ENCODE results near the gene KLF7. TPM values are rescaled to one million over a fixed set of nuclear protein-coding genes. Genes with fewer than 3 reads are reported as not detected.
A peak's percentile ranks its signal among the peaks of the same experiment; 100 is the strongest.

Gene KLF7
- total RNA-seq, 1 donor from 2014 or later: 5.2 TPM

DNA sequence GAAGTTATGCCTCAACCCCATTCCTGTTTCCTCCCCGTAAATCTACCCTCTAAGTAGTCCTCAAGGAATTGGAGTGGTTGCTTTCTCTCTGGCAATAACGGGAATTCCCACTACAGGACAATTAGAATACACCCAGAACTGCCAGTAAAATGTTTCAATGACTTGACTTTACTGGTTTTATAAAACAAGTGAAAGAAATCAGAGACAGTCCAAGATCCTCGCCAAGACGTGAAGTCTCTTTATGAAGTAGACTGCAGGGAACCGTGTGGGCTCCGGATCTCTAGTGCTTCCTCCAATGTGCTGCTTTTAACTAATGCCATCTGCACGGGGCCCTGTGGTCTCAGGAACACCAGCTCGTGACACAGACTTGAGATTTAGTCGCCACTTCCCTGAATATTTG, 125.1 kb downstream of the KLF7 start:
- TF ChIP-seq, protein P1, sequence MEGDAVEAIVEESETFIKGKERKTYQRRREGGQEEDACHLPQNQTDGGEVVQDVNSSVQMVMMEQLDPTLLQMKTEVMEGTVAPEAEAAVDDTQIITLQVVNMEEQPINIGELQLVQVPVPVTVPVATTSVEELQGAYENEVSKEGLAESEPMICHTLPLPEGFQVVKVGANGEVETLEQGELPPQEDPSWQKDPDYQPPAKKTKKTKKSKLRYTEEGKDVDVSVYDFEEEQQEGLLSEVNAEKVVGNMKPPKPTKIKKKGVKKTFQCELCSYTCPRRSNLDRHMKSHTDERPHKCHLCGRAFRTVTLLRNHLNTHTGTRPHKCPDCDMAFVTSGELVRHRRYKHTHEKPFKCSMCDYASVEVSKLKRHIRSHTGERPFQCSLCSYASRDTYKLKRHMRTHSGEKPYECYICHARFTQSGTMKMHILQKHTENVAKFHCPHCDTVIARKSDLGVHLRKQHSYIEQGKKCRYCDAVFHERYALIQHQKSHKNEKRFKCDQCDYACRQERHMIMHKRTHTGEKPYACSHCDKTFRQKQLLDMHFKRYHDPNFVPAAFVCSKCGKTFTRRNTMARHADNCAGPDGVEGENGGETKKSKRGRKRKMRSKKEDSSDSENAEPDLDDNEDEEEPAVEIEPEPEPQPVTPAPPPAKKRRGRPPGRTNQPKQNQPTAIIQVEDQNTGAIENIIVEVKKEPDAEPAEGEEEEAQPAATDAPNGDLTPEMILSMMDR (IDR thresholded peaks at IDR 0.05): no peak
- TF ChIP-seq EZH2phosphoT487 (IDR thresholded peaks at IDR 0.05) (no peak), EZH2 (IDR thresholded peaks at IDR 0.05) (no peak)
- H3K4me1 Mint-ChIP-seq: peaks cover 28% of the 10 kb centered on the region
- Histone ChIP-seq H3K4me2 (peak overlapping the region; percentile 61), H3K4me1 (peaks cover 53% of the 10 kb centered on the region), H3K36me3 (no peaks in the 10 kb centered on the region), H3F3A (ENCODE audit: low read depth) (peaks cover 21% of the 10 kb centered on the region), H3K4me3 (no peak overlapping the region), H3K27ac (no peak overlapping the region), H2AFZ (replicated peaks) (peak overlapping the region; percentile 36), H3K79me2 (ENCODE audit: low read depth) (no peaks in the 10 kb centered on the region), H3K27me3 (no peaks in the 10 kb centered on the region), H4K20me1 (ENCODE audit: low read depth) (no peaks in the 10 kb centered on the region), H3K9ac (no peak overlapping the region), H3K9me3 (ENCODE audit: low read depth) (no peaks in the 10 kb centered on the region)
- H3K9me3 Mint-ChIP-seq: no peaks in the 10 kb centered on the region
- H3K4me3 Mint-ChIP-seq: no peak overlapping the region
- no peaks in the 10 kb centered on the region for H3K36me3 Mint-ChIP-seq
- DNase-seq (ENCODE audit: low spot score): no peak
- no peak overlapping the region for H3K27ac Mint-ChIP-seq
- peaks cover 2% of the 10 kb centered on the region for H3K27me3 Mint-ChIP-seq (ENCODE audit: insufficient read depth, low read depth)

DNA sequence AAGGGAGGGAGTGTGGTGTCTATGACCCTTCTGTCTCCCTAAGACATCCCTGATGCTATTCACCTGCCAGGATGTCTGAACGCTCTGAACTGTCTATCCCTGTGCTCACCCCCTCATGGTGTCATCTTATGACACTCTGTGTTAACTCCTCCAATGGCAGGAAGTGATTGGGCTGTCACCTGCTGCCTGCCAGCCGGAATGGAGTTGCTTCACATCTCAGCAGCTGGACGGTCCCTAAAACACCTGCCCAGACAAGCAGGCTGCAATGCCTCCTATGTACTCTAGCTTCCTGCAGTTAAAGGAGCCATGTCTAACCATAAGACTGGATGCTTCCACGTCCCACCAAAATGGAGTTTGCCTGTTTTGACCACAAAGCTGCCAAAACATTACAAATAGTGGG, 126.5 kb downstream of the KLF7 start:
- Histone ChIP-seq H3K36me3 (no peaks in the 10 kb centered on the region), H3K79me2 (ENCODE audit: low read depth) (no peaks in the 10 kb centered on the region), H2AFZ (replicated peaks) (no peak overlapping the region), H3K9me3 (ENCODE audit: low read depth) (no peaks in the 10 kb centered on the region), H3F3A (ENCODE audit: low read depth) (peaks cover 23% of the 10 kb centered on the region), H4K20me1 (ENCODE audit: low read depth) (no peaks in the 10 kb centered on the region), H3K27me3 (no peaks in the 10 kb centered on the region), H3K4me3 (no peak overlapping the region), H3K9ac (no peak overlapping the region), H3K4me1 (peaks cover 54% of the 10 kb centered on the region), H3K4me2 (no peak overlapping the region), H3K27ac (no peak overlapping the region)
- H3K27me3 Mint-ChIP-seq (ENCODE audit: insufficient read depth, low read depth): peaks cover 2% of the 10 kb centered on the region
- H3K9me3 Mint-ChIP-seq: no peaks in the 10 kb centered on the region
- TF ChIP-seq EZH2phosphoT487 (IDR thresholded peaks at IDR 0.05): no peak
- TF ChIP-seq EZH2 (IDR thresholded peaks at IDR 0.05): no peak
- TF ChIP-seq, protein P1 (IDR thresholded peaks at IDR 0.05): no peak
- H3K36me3 Mint-ChIP-seq: no peaks in the 10 kb centered on the region
- H3K4me1 Mint-ChIP-seq: peaks cover 28% of the 10 kb centered on the region
- no peak overlapping the region for H3K27ac Mint-ChIP-seq
- no peak overlapping the region for H3K4me3 Mint-ChIP-seq
- DNase-seq (ENCODE audit: low spot score): no peak

DNA sequence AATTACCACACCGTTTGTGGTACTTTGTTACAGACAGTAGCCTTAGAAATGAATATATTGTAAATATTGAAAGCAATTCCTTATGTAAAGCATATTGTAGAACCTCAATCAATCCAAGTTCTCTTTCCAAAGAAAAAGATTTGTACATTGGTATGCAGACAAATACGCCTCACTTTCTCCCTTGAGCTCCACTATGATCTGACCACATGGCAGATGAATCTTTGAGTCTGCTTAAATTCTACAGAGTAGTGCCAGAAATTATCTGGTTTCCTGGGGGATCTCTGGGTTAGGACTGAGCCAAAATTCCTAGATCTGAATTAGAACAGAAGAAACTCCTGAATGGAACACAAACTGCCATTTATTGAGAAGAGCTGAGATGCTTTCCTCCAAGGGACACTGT, 127.4 kb downstream of the KLF7 start:
- TF ChIP-seq, protein P1 (IDR thresholded peaks at IDR 0.05): no peak
- peaks cover 8% of the 10 kb centered on the region for H3K36me3 ChIP-seq
- peaks cover 8% of the 10 kb centered on the region for H3K9me3 ChIP-seq (ENCODE audit: low read depth)
- peaks cover 54% of the 10 kb centered on the region for H3K4me1 ChIP-seq
- no peaks in the 10 kb centered on the region for H4K20me1 ChIP-seq (ENCODE audit: low read depth)
- no peaks in the 10 kb centered on the region for H3K79me2 ChIP-seq (ENCODE audit: low read depth)
- Mint-ChIP-seq H3K9me3 (peaks cover 3% of the 10 kb centered on the region), H3K36me3 (no peaks in the 10 kb centered on the region), H3K4me3 (no peak overlapping the region), H3K27ac (no peak overlapping the region), H3K4me1 (peaks cover 28% of the 10 kb centered on the region), H3K27me3 (ENCODE audit: insufficient read depth, low read depth) (peaks cover 2% of the 10 kb centered on the region)
- no peak overlapping the region for H3K27ac ChIP-seq
- no peak for DNase-seq (ENCODE audit: low spot score)
- no peak overlapping the region for H3K9ac ChIP-seq
- peaks cover 23% of the 10 kb centered on the region for H3F3A ChIP-seq (ENCODE audit: low read depth)
- H3K27me3 ChIP-seq: no peaks in the 10 kb centered on the region
- no peak overlapping the region for H2AFZ ChIP-seq (replicated peaks)
- no peak overlapping the region for H3K4me3 ChIP-seq
- H3K4me2 ChIP-seq: no peak overlapping the region

All from neural progenitor cell (in vitro differentiated cells).